Omental fat pad (tissue), 4 donors: ENCODE data around the gene GYS1. TPM values are rescaled to one million over a fixed set of nuclear protein-coding genes. Genes with fewer than 3 reads are reported as not detected.
A peak's percentile ranks its signal among the peaks of the same experiment; 100 is the strongest.

Source experiments
- ATAC-seq: fragments of 150-250 bp; one replicate; pipeline ENCODE4 v1.9.1; 2016; ENCODE audit warnings: mild to moderate bottlenecking, moderate library complexity; ENCODE audit not compliant: low FRiP score
- DNase-seq: peaks from one replicate; pipeline ENCODE4 v3.0.0-alpha.2; 2019; ENCODE audit warnings: low spot score
- total RNA-seq, 4 donors: library from RNA; depleted of rRNA; stranded (reverse); fragments of >200 nt; gene quantifications; one replicate each; pipeline ENCODE4 v1.1.0, GENCODE V29; 2016
- TF ChIP-seq, protein P1 (sequence below), 3 donors: fragments of 450-650 bp; IDR thresholded peaks; one replicate each; pipeline ENCODE4 v1.5.1; 2016 to 2017; ENCODE audit warnings: antibody characterized with exemption in 3 of 3, mild to moderate bottlenecking in 3 of 3, moderate library complexity in 2 of 3

GYS1 gene
- total RNA-seq, 4 donors from 2014 or later: 34.3 to 41.0 (median 38.8) TPM

DNA sequence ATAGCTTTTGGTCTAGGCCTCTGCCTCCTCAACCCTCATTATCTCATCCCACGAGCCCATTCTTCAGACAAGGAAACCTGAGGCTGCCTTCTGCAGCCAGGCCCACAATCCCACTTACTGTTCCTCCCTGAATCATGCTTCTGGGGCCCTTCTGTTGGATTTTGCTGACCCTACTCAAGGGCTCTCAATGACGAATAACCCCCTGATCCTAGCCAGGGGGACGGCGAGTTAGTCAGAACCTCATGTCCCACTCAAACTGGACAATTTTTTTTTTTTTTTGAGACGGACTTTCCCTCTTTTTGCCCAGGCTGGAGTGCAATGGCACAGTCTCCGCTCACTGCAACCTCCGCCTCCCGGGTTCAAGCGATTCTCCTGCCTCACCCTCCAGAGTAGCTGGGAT, 29.0 kb upstream of the GYS1 start:
- ATAC-seq (no peak), DNase-seq (no peak)
- TF ChIP-seq, protein P1, sequence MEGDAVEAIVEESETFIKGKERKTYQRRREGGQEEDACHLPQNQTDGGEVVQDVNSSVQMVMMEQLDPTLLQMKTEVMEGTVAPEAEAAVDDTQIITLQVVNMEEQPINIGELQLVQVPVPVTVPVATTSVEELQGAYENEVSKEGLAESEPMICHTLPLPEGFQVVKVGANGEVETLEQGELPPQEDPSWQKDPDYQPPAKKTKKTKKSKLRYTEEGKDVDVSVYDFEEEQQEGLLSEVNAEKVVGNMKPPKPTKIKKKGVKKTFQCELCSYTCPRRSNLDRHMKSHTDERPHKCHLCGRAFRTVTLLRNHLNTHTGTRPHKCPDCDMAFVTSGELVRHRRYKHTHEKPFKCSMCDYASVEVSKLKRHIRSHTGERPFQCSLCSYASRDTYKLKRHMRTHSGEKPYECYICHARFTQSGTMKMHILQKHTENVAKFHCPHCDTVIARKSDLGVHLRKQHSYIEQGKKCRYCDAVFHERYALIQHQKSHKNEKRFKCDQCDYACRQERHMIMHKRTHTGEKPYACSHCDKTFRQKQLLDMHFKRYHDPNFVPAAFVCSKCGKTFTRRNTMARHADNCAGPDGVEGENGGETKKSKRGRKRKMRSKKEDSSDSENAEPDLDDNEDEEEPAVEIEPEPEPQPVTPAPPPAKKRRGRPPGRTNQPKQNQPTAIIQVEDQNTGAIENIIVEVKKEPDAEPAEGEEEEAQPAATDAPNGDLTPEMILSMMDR (IDR thresholded peaks at IDR 0.05): no peak

DNA sequence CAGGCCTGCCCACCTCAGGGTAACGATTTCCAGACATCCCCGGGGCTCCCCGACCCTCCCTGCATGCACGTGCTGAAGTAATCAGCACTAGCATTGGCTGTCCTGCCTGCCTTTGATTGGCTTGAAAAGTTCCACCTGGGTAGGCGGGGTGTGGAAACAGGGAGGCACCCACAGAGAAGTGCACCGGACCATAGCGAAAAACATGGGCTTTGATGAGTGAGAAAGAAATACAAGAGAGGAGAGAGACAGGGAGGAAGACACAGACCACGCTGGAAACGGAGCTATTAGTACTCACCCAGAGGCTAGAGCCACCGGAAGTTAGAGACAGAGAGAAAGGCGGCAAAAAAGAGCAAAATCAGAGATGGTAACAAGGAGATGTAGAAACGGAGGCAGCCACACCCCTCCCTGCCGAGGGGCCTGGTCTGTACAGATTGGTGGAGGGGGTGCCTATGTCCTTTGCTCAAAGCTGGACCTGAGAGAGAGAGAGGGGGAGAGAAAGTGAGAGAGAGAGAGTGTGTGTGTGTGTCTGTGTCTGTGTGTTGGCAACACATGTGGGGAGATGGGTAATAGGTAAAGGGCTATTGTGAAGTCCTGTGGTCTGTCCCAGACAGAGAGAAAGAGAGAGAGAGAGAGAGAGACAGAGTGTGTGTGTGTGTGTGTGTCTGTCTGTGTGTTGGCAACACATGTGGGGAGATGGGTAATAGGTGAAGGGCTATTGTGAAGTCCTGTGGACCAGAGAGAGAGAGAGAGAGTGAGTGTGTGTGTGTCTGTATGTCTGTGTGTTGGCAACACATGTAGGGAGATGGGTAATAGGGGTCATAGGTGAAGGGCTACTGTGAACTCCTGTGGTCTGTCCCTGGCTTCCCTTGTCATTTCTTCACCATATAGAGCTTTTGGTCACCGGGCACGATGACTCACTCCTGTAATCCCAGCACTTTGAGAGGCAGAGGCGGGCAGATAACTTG, 28.1 kb upstream of the GYS1 start:
- ATAC-seq (no peak), DNase-seq (no peak)
- TF ChIP-seq, protein P1 (IDR thresholded peaks at IDR 0.05): no peak

- TF ChIP-seq, protein P1 (IDR thresholded peaks at IDR 0.05): no peak
- DNase-seq: no peak
- ATAC-seq: no peak
These were observed 27.2 kb upstream of the GYS1 start for GRCh38 chr19:49020342-49020741.

- DNase-seq (peak; percentile 41), ATAC-seq (peak; percentile 49)
- TF ChIP-seq, protein P1 (IDR thresholded peaks at IDR 0.05): no peak
These were observed 26.3 kb upstream of the GYS1 start for GRCh38 chr19:49019242-49019932.

- DNase-seq (peak; percentile 60), ATAC-seq (peak; percentile 36)
These were observed 25.5 kb upstream of the GYS1 start for GRCh38 chr19:49018388-49019241.

DNA sequence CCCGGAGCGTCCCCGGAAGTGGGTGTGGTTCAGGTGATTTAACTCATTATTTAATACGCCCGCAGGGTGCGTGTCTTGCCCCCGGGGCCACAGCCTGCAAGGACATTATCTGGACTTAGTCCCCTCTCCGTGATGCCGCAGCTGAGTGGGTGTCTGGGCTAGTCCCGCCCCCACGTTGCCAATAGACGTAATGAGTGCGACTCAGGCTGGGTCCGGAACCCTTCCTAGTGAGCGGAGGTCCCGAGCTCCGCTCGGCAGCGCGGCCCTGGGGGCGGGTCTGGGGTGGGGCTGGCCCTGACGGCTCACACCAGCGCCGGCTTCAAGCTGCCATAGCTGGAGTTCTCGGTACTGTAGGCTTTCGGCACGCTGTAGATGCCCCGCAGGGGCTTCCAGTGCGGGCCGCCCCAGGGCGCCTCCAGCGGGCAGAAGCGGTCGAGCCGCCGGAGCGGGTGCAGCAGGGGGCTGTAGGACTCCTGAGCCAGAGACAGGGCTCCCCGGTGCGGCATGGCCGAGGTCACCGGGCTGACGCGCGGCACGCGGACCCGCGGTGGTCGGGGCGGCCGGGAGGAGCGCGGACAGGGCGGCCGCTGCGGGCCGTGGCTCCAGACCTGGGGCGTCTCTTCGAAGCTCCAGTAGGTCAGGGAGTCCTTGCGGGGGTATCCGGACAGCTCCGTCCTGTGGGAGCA, 24.7 kb upstream of the GYS1 start:
- TF ChIP-seq, protein P1 (IDR thresholded peaks at IDR 0.05): no peak
- no peak for DNase-seq
- peak; percentile 31 for ATAC-seq
